Stimulated activated CD4-positive, alpha-beta T cell treated with anti-CD3 and anti-CD28 coated beads, Interleukin-4, amount 100 ng/mL, for 48 hours (primary cell): Measurements from ENCODE around the gene OSBPL1A.

Experiments
- DNase-seq, 2 donors: peaks; one replicate each; pipeline ENCODE4 v3.0.0-alpha.2; 2020; ENCODE audit warnings: low read depth in 2 of 2

The OSBPL1A gene

GRCh38 chr18:24267878-24268277 lies 129.7 kb downstream of the OSBPL1A start:
- DNase-seq, result no peak

DNA sequence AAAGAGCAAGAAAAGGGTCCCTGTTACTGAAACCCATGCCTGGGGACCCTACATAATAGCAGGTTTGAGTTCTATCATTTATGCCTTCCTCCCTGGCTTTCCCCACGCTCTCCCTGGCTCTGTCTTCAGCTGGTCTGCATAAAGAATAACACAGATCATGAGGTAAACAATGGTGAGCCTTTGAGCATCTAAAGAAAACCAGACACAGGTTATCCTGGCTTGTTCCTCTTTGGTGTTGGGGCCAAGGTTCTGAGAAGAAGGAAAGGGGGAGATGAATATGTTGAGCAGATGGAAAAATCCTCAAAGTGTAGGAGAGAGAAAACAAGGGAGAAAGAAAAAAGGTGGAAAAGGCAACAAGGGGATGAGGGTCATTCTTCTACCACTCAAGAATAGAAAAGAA lies 131.5 kb downstream of the OSBPL1A start:
- DNase-seq, result no peak

DNA sequence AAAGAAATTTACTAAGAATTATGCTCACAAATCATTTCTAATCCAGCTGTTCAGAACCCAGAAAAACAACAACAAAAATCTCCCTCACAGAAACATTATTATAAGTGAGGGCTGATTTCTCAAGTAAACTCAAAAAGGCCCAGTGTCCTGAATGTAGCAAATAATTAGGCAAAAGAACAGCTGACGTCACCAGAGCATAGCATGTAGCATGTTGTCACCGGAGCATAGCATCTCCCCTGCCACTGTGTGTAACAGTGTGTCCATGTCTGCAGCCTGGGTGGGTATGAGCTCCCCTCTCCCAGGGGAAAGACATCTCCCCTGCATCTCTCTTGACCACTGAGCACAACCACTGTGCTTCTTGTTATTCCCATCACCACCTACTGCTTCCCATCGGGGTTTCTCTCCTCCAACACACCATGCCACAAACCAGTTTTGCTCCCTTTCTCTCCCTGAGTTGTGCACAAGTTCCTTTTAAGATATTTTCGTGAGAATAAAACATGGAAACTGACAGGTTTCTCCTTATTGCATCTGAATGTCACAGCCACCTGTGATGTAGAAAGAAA lies 132.0 kb downstream of the OSBPL1A start:
- no peak for DNase-seq

DNA sequence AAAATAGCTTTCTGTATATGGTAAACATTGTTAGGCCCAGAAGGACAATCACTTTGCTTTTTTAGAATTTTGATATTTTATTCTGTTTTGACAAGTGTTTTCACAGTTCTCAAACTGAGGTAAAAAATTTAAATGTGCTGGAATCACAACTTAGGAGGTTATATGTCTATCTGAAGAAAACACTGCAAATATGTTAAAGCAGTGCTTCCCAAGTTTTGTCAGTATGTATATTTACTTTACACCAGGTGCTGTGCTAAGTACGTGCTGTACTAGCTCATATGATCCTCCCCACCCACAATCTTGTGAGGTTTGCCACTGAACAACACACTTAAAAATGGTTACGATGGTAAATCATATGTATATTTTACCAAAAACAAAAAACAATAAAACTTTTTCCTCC lies 134.6 kb downstream of the OSBPL1A start:
- no peak for DNase-seq

DNA sequence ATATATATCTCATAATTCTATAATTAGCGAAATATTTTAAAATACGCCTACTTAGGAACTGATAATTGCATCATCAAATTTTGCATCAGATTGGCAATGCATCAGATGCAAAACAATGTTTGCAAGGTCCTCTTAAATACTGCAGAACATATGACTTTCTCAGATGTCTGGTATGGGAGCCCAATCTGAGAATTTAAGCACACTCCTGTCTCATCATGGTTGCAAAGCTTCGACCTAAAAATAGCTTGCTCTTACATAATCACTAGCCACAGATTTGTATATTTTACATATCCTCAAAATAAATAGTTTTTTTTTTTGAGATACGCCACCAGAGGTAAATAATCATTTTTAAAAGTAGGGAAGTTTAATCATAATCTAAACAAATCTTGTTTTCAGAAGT lies 135.5 kb downstream of the OSBPL1A start:
- DNase-seq, result no peak

DNA sequence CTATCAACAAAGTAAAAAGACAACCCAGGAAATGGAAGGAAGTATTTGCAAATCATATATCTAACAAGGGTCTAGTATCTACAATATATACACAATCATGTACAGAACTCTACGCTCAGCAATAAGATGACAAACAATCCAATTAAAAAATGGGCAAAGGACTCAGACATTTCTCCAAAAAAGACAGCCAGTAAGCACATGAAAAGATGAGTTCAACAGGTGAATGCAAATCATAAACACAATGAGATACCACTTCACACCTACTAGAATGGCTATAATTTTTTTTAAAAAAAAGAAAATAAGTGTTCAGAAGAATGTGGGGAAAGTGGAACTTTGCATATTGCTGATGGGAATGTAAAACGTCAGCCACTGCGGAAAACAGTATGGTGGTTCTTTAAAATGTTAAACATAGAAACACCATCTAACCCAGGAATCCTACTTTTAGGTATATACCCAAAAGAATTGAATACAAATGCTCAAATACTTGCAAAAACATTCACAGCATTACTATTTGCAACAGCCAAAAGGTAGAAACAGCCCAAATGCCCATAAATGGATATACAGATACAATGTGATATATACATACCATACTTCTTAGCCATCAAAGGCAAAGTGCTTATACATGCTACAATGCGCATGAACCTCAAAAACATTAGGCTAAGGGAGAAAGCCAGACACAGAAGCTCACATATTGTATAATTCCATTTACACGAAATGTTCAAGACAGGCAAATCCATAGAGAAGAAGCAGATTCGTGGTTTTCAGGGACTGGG lies 137.6 kb downstream of the OSBPL1A start:
- no peak for DNase-seq

DNA sequence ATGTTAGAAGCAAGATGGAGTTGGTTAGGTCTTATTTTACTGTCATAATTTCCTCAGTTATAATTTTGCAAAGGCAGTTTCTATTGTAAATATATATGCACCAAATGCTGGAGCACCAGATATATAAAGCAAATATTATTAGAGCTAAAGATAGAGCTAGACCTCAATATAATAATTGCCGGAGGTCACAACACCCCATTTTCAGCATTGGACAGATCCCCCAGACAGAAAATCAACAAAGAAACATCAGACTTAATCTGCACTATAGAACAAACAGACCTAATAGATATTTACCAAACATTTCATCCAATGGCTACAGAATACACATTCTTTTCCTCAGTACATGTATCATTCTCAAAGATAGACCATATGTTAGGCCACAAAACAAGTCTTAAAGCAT lies 143.6 kb downstream of the OSBPL1A start:
- DNase-seq, result no peak

GRCh38 chr18:24249716-24250115 lies 147.9 kb downstream of the OSBPL1A start:
- DNase-seq, result no peak

DNA sequence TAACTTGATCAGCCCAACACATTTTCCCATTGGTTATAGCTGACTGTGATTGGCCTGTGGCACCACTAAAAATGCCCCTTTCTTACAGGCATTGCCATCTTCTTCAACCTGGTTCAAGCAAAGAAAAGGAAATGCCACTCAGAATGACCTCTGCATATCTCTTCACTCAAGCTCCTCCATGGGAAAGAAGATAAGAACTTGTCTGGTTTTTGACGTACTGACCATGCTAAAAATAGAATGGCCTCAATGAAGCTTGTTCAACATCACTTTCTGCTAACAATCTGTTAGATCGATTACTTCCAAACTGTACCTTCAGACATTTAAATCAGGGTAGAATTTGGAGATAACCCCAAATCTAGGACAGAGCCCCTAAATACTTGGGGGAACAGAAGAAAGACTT lies 149.3 kb downstream of the OSBPL1A start:
- DNase-seq, result no peak

- DNase-seq, result no peak
Observed at GRCh38 chr18:24246143-24246542, 151.5 kb downstream of the OSBPL1A start.

GRCh38 chr18:24244698-24245097 lies 152.9 kb downstream of the OSBPL1A start:
- no peak for DNase-seq

DNA sequence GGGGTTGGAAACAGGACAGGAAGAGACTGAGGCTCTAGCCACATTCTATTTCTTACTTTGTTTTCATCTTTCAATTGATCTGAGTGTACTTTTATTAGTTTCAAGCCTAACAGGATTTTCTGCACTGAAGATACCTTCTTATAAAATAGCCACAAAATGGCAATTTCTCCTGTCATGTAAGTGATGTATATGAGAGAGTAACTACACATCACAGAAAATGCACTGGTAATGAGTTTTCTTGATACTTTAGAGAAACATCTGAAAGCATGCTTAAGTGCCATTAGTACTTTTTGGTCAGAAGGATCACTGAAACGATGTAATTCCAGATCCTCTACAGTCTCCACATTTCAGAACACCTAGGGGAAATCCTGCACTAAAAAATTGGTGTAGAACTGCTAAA lies 153.9 kb downstream of the OSBPL1A start:
- no peak for DNase-seq

- no peak for DNase-seq
Observed at GRCh38 chr18:24239341-24239740, 158.3 kb downstream of the OSBPL1A start.

- DNase-seq, result no peak
Observed at GRCh38 chr18:24238387-24238786, 159.2 kb downstream of the OSBPL1A start.

- no peak for DNase-seq
Observed at GRCh38 chr18:24234850-24235418, 162.7 kb downstream of the OSBPL1A start.

DNA sequence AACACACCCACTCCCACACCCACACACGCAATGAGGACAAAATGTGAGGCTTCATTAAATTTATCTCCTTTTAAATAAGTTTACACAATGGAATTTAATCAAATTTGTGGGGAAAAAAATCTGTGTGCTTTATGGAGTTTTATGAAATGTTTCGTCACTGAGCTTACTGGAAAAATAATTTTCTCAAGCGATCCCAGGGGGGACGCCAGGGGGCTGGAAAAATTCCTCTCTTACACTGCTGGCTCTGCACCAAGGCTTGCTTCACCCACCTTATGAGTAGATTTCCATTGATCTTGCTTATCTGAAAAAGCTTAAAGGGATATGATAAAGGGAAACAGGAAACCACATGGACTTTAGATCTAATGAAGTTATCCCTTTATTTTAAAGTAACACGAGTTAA lies 163.3 kb downstream of the OSBPL1A start:
- no peak for DNase-seq

GRCh38 chr18:24232800-24233199 lies 164.8 kb downstream of the OSBPL1A start:
- no peak for DNase-seq

DNA sequence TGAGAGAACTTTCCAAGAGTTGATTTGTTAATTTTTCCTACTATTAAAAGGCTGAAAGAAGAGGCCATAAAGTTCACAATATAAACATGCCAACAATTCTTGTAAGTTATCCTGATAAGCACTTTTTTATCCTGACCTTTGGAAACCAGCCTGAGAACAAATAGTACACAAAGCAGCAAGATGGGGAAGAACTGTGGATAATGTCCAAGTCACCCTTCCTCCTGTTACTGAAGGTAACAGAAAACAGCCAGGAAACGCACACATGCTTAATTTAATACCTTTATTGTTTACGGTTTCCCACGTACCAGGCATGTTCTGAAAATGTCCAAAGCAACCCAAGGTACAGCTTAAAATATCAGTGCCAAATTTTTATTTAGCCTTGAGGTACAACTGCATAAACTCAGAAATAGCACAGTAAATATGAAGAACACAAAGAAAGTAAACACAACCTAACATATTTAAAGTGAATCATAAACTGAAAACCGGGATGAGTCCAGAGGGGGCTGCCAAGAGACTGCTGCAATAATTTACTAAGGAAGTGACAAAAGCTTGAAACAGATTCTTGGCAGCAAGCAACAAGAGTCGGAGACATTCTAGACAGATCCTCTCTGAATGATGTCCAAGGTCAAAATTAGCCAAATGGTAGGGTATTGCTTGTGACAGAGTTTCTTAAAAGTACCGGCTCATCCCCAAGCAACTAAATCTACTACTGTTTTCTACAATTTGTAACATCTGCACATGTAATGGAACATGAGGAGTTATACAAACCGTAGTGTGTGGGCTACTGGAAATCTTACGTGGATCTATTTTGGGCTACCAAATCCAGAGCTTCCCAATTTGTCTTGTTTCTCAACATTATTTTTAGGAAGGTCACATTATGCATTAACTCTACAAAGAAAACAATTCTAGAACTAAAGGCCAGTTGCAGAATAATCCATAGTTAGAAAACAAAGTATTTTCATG lies 165.6 kb downstream of the OSBPL1A start:
- no peak for DNase-seq

- DNase-seq, result no peak
Observed at GRCh38 chr18:24230766-24231165, 166.9 kb downstream of the OSBPL1A start.

DNA sequence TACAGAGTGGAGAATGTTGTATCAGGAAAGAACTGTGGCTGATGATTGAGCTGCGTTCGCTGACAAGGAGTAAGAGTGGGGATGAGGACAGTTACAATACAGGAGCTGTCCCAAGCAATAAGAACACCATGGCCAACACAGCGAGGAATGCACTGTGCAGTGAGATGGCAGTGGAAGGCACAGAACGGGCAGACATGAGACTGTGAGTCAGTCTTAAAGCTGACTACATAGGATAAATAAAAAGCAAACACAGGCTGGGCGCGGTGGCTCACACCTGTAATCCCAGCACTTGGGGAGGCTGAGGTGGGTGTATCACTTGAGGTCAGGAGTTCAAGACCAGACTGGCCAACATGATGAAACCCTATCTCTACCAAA lies 169.0 kb downstream of the OSBPL1A start:
- no peak for DNase-seq

DNA sequence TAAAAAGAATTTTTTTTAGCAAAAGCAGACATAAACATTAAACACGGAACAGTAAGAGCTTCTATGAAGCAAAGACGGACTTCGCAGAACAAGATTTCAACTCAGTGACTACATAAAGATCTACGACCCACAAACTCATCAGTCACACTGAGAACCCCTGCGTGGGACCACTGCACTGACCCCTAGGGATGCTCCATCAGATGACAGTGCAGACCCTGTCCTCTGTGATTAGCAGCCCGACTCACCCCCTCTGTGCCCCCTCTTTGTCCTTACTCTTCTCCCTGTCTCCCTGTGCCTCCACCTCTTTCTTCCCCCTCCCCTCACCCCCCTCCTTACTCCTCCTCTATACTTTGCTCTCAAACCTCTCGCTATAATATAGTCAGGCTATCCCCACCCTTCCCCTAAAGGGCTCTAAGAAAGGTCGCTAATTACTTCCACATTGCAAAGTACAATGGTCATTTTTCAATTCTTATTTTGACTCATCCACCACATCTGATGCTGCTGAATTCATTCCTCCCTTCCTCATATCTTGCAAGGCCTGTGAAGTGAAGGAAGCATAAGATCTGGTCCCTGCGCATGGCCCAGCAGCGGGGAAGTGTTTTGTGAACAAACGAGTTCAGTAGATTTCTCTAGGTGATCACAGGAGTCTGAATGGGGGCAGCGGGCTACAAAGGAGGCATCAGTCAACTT lies 169.5 kb downstream of the OSBPL1A start:
- DNase-seq, result no peak

- no peak for DNase-seq
Observed at GRCh38 chr18:24220318-24220688, 177.3 kb downstream of the OSBPL1A start.
